Hematopoietic multipotent progenitor cell treated with erythropoietin and hydrocortisone succinate and interleukin-3 and kit ligand, for 8 days (in vitro differentiated cells): ENCODE data around the gene ANKRD33B.

Experiments
- DNase-seq: peaks from one replicate; pipeline ENCODE4 v3.0.0-alpha.2; 2015

The ANKRD33B gene

GRCh38 chr5:10680876-10681481 is 117.1 kb downstream of the ANKRD33B start:
- DNase-seq: no peak

- DNase-seq: no peak
Observed at GRCh38 chr5:10681731-10682679, 118.1 kb downstream of the ANKRD33B start.

- DNase-seq: peak; percentile 23
Observed at GRCh38 chr5:10682801-10683525, 119.1 kb downstream of the ANKRD33B start.

- DNase-seq: no peak
Observed at GRCh38 chr5:10684303-10685086, 120.6 kb downstream of the ANKRD33B start.

GRCh38 chr5:10685115-10685521 is 121.2 kb downstream of the ANKRD33B start:
- DNase-seq: no peak

GRCh38 chr5:10686890-10687289 is 123.0 kb downstream of the ANKRD33B start:
- no peak for DNase-seq

- DNase-seq: no peak
Observed at GRCh38 chr5:10688651-10689171, 124.8 kb downstream of the ANKRD33B start.

GRCh38 chr5:10689391-10690081 is 125.7 kb downstream of the ANKRD33B start:
- DNase-seq: peak; percentile 53

GRCh38 chr5:10690460-10691440 is 126.9 kb downstream of the ANKRD33B start:
- no peak for DNase-seq

- DNase-seq: no peak
Observed at GRCh38 chr5:10691826-10692785, 128.2 kb downstream of the ANKRD33B start.

- peak; percentile 62 for DNase-seq
Observed at GRCh38 chr5:10695055-10695649, 131.3 kb downstream of the ANKRD33B start.

- DNase-seq: no peak
Observed at GRCh38 chr5:10695759-10696543, 132.1 kb downstream of the ANKRD33B start.

- no peak for DNase-seq
Observed at GRCh38 chr5:10699281-10699874, 135.5 kb downstream of the ANKRD33B start.

GRCh38 chr5:10699987-10700386 is 136.1 kb downstream of the ANKRD33B start:
- no peak for DNase-seq

GRCh38 chr5:10700516-10700915 is 136.6 kb downstream of the ANKRD33B start:
- no peak for DNase-seq

GRCh38 chr5:10701567-10702039 is 137.7 kb downstream of the ANKRD33B start:
- DNase-seq: peak; percentile 53

GRCh38 chr5:10702040-10702629 is 138.3 kb downstream of the ANKRD33B start:
- peak; percentile 15 for DNase-seq
